Calu3 (cell line): ENCODE measurements around the gene GAPDH. TPM values are rescaled to one million over a fixed set of nuclear protein-coding genes. Genes with fewer than 3 reads are reported as not detected.
A peak's percentile ranks its signal among the peaks of the same experiment; 100 is the strongest.

Experiments used
- BruUV-seq: library from RNA; stranded (reverse); fragments of 400-500 nt; replicated peaks from 2 replicates; lab custom pipeline; 2021; lab: Mats Ljungman, UMichigan
- CTCF ChIA-PET: fragments of 300-600 bp; sonication (Branson Sonifier 250); formaldehyde crosslinking; loops from one replicate; lab custom pipeline; 2022; ENCODE audit warnings: antibody characterized with exemption; lab: Charles Lee
- DNase-seq: peaks from one replicate; pipeline ENCODE4 v3.0.0; 2022
- H3K27ac Mint-ChIP-seq: one replicate; pipeline ENCODE4 v1.8.0; 2022; ENCODE audit warnings: mixed read lengths; ENCODE audit not compliant: unreplicated experiment
- H3K27me3 Mint-ChIP-seq: one replicate; pipeline ENCODE4 v1.8.0; 2022; ENCODE audit warnings: mixed read lengths; ENCODE audit not compliant: unreplicated experiment
- H3K36me3 Mint-ChIP-seq: one replicate; pipeline ENCODE4 v1.8.0; 2022; ENCODE audit warnings: mild to moderate bottlenecking, moderate library complexity, mixed read lengths; ENCODE audit not compliant: insufficient read depth, unreplicated experiment
- H3K4me1 Mint-ChIP-seq: one replicate; pipeline ENCODE4 v1.8.0; 2022; ENCODE audit warnings: mild to moderate bottlenecking, low read depth, mixed read lengths; ENCODE audit not compliant: unreplicated experiment
- H3K4me3 Mint-ChIP-seq: one replicate; pipeline ENCODE4 v1.8.0; 2022; ENCODE audit warnings: mild to moderate bottlenecking, low read depth, moderate library complexity, mixed read lengths; ENCODE audit not compliant: unreplicated experiment
- H3K9me3 Mint-ChIP-seq: one replicate; pipeline ENCODE4 v1.8.0; 2022; ENCODE audit warnings: low read depth, mixed read lengths; ENCODE audit not compliant: unreplicated experiment
- intact Hi-C: fragments of 100-400 bp; cut with micrococcal nuclease; formaldehyde crosslinking; loops from one replicate; pipeline ENCODE4 v1.10.0; 2022; ENCODE audit not compliant: unreplicated experiment
- total RNA-seq: library from RNA; stranded (reverse); gene quantifications from 2 replicates; pipeline ENCODE4 v1.2.3, GENCODE V29; 2022
- TF ChIP-seq, protein P1 (sequence below): fragments of 200-600 bp; IDR thresholded peaks from one replicate; pipeline ENCODE4 v1.8.0; 2022; ENCODE audit warnings: antibody characterized with exemption; ENCODE audit not compliant: unreplicated experiment

The GAPDH gene
- total RNA-seq, 1 experiment from 2014 or later, result 2,552 TPM

DNA sequence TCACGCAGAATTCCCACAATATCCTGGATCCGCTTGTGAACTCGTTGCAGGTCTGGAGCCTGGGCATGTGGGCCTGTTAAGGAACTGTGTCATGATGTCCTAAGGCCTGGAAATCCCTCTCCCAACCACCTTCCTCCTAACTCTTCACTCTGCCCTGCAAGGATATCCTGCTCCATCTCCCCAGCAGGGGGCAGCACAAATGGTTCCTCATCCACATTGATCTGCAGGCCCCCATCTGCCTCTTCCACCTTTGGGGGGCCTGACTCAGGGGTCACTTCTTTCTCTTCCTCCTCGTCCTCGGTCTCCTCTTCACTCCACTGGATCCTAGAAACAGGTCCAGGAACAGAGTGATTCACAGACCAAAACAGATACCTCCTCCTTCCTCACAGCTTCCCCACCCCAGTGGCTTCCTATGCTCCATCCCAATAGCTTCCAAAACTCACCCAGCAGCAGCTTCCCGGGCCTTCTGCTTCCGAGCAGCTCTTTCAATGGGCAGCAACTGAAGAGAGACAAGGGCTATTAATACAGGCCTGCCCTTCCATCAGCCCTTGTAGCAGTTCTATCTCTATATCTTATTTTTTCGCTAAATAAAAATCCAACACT lies 29.2 kb downstream of the GAPDH start:
- CTCF ChIA-PET, result no interaction called here
- BruUV-seq, result no TSS peak
- peaks cover 18% of the 10 kb centered on the region for H3K4me1 Mint-ChIP-seq
- TF ChIP-seq, protein P1, sequence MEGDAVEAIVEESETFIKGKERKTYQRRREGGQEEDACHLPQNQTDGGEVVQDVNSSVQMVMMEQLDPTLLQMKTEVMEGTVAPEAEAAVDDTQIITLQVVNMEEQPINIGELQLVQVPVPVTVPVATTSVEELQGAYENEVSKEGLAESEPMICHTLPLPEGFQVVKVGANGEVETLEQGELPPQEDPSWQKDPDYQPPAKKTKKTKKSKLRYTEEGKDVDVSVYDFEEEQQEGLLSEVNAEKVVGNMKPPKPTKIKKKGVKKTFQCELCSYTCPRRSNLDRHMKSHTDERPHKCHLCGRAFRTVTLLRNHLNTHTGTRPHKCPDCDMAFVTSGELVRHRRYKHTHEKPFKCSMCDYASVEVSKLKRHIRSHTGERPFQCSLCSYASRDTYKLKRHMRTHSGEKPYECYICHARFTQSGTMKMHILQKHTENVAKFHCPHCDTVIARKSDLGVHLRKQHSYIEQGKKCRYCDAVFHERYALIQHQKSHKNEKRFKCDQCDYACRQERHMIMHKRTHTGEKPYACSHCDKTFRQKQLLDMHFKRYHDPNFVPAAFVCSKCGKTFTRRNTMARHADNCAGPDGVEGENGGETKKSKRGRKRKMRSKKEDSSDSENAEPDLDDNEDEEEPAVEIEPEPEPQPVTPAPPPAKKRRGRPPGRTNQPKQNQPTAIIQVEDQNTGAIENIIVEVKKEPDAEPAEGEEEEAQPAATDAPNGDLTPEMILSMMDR, result peak; percentile 60
- peaks cover 92% of the 10 kb centered on the region for H3K36me3 Mint-ChIP-seq
- H3K4me3 Mint-ChIP-seq, result no peak overlapping the region
- H3K27ac Mint-ChIP-seq, result no peak overlapping the region
- H3K27me3 Mint-ChIP-seq, result no peaks in the 10 kb centered on the region
- intact Hi-C loops, result no loop called here
- H3K9me3 Mint-ChIP-seq, result no peaks in the 10 kb centered on the region
- peak; percentile 70 for DNase-seq

DNA sequence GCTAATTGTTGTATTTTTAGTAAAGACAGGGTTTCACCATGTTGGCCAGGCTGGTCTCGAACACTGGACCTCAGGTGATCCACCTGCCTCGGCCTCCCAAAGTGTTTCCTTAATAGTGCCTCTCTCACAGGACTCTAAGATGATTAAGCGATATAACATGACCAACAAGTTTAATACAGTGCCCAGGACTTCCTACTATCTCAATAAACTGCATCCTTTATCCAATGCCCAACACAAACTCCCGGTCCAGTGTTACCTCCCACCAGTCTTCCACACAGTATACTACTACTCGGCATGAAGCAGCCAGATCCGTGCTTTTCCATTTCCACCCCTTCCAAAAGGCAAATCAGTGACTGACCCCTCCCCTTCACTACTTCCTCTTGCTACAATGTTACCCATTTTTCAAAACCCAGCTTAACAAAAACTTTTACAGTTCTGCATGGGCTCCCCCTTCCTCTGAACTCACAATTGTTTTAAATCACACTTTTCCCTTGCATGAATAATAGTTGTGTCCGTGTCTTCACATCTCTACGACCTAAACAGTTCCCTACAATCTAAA lies 32.9 kb downstream of the GAPDH start:
- Mint-ChIP-seq H3K36me3 (peaks cover 92% of the 10 kb centered on the region), H3K4me1 (peaks cover 26% of the 10 kb centered on the region), H3K27me3 (no peaks in the 10 kb centered on the region), H3K4me3 (peak overlapping the region; percentile 93), H3K27ac (peak overlapping the region; percentile 95), H3K9me3 (no peaks in the 10 kb centered on the region)
- CTCF ChIA-PET, result no interaction called here
- DNase-seq, result no peak
- intact Hi-C loops, result no loop called here
- BruUV-seq, result no TSS peak
- TF ChIP-seq, protein P1, result no peak

DNA sequence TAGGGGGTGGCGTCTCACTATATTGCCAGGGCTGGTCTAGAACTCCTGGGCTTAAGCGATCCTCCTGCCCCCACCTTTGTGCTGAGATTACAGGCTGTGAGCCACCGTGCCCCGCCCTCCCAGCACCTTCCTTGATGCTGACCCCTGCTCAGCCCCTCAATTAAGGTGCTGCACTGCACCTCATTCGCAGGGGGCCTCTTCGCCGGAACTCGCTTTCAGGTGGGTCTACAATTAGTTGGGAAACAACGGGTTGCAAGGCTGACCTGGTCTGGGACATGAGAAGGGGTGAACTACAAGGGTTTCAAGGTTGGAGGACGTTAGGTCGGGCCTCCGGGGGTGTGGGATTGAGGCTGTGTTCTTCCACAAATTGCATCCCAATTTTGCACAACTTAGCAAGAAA lies 35.0 kb downstream of the GAPDH start:
- BruUV-seq, result no TSS peak
- peak overlapping the region; percentile 41 for H3K27ac Mint-ChIP-seq
- H3K36me3 Mint-ChIP-seq, result peaks cover 89% of the 10 kb centered on the region
- TF ChIP-seq, protein P1, result no peak
- H3K4me1 Mint-ChIP-seq, result peaks cover 26% of the 10 kb centered on the region
- no peaks in the 10 kb centered on the region for H3K9me3 Mint-ChIP-seq
- DNase-seq, result no peak
- intact Hi-C loops, result no loop called here
- CTCF ChIA-PET, result no interaction called here
- no peaks in the 10 kb centered on the region for H3K27me3 Mint-ChIP-seq
- peak overlapping the region; percentile 9 for H3K4me3 Mint-ChIP-seq

DNA sequence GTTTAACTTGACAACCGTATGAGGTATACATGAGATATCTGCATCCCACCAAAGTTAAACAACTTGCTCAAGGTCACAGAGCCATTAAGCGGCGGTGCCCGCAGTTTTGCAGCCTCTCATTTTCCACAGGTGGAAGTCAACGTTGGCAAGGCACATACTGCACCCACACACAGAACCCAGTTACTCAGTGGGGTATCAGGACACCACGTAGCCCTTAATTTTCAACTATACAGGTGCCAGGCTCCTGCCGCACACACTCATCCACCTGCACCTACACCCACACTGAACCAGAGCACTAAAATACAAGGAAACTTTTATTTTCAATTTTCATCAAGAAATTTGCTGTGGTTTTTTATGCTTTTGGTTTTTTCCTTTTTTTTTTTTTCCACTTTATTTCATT lies 35.5 kb downstream of the GAPDH start:
- BruUV-seq, result no TSS peak
- Mint-ChIP-seq H3K27ac (peak overlapping the region; percentile 41), H3K27me3 (no peaks in the 10 kb centered on the region), H3K36me3 (peaks cover 88% of the 10 kb centered on the region), H3K4me1 (peaks cover 26% of the 10 kb centered on the region), H3K9me3 (no peaks in the 10 kb centered on the region), H3K4me3 (peak overlapping the region; percentile 9)
- TF ChIP-seq, protein P1, result no peak
- intact Hi-C loops, result no loop called here
- no peak for DNase-seq
- CTCF ChIA-PET, result interaction anchor here (0.7 kb wide), 1 partner anchor 120 kb away, joined by 3 read pairs; the partner anchor contains the start of gene ZNF384
